ENCODE results near the gene HYAL2.

The HYAL2 gene

GRCh38 chr3:50303013-50303815, 19.3 kb downstream of the HYAL2 start, which contains the start of gene HYAL1:
Gene HYAL1, minus strand, starts transcription at chr3:50303574. Its CDS starts 618 bp downstream, at chr3:50302956.
- DNase-seq: no peak

- no peak for DNase-seq
Measured at GRCh38 chr3:50302095-50303012, 20.2 kb downstream of the HYAL2 start.

- no peak for DNase-seq
Measured at GRCh38 chr3:50300681-50301254, 21.8 kb downstream of the HYAL2 start.

GRCh38 chr3:50299929-50300680, 22.4 kb downstream of the HYAL2 start:
- no peak for DNase-seq

GRCh38 chr3:50299638-50299928, 23.0 kb downstream of the HYAL2 start:
- DNase-seq: no peak

- peak; percentile 97 to 98 for DNase-seq
Measured at GRCh38 chr3:50298836-50299637, 23.5 kb downstream of the HYAL2 start, which contains the start of the genes HYAL3 and NAA80. Gene HYAL3, minus strand, starts transcription at chr3:50299405. Its CDS starts 3,803 bp downstream, at chr3:50295602. Gene NAA80, minus strand, starts transcription at chr3:50299405. Its CDS starts 1,942 bp downstream, at chr3:50297463.

GRCh38 chr3:50297896-50298725, 24.4 kb downstream of the HYAL2 start:
- DNase-seq: peak in 1 of 2 experiments; percentile 34

- DNase-seq: no peak
Measured at GRCh38 chr3:50297384-50297775, 25.2 kb downstream of the HYAL2 start.

- DNase-seq: no peak
Measured at GRCh38 chr3:50296721-50297383, 25.7 kb downstream of the HYAL2 start.

GRCh38 chr3:50295553-50296431, 26.8 kb downstream of the HYAL2 start:
- DNase-seq: no peak

GRCh38 chr3:50294492-50295403, 27.8 kb downstream of the HYAL2 start:
- no peak for DNase-seq

- DNase-seq: no peak
Measured at GRCh38 chr3:50294089-50294488, 28.5 kb downstream of the HYAL2 start.

GRCh38 chr3:50293079-50293801, 29.3 kb downstream of the HYAL2 start:
- DNase-seq: no peak

- peak; percentile 95 to 97 for DNase-seq
Measured at GRCh38 chr3:50292159-50293078, 30.1 kb downstream of the HYAL2 start, which contains the start of gene IFRD2. Gene IFRD2, minus strand, starts transcription at chr3:50292429. Its CDS starts 155 bp downstream, at chr3:50292274.

GRCh38 chr3:50290161-50290641, 32.3 kb downstream of the HYAL2 start:
- no peak for DNase-seq

GRCh38 chr3:50289130-50289529, 33.4 kb downstream of the HYAL2 start:
- DNase-seq: no peak

Data from Kasumi-1 (cell line).